NCI-H1436 (cell line): ENCODE data around the gene TAF12.
"Not testable (repeated sequence)": the region's sequence is repeated elsewhere in the genome, so short reads cannot be mapped to it uniquely, and the experiment has no call there.

Experiments used
- DNase-seq: peaks from one replicate; lab custom pipeline; 2025; lab: John Stamatoyannopoulos, UW

Gene TAF12

GRCh38 chr1:28581531-28582247, 61.2 kb downstream of the TAF12 start:
- DNase-seq, result peak; percentile 93

DNA sequence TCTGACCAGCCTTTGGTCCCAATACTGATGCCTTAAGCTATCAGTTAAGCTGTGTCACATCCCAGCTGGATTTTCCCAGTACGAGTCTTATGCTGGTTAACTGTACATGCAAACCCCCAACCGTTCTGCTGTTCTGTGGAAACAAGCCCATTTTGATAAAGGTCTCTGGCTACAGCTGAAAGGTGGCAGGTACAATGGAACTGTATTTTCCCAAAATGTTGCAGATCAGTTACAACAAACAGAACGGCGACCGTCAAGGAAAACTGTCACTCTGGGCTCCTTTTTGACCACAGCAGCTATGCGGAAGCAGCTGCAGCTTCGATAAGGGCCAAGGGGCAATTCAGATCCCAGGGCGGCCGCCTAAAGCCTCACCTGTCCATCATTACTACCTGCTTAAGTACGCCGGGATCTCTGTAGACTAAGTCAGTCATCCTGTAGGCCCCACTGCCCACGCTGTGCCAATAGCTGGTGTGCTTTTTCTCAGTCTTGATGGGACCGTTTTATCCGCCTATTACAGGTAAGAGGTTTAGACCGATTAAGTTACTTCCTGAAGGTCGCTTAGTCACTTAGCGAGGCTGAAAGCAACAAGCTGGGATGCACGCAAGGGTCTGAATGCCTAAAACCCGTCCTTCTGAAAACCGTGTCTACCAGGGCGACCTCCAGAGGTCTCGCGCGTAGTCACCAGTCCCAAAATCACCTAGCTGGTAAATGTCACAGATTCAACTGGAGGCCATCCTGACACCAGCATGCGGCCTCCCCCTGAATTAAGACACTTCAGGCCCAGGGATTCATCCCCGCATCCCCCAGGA, 61.9 kb downstream of the TAF12 start:
- DNase-seq, result peak; percentile 13

DNA sequence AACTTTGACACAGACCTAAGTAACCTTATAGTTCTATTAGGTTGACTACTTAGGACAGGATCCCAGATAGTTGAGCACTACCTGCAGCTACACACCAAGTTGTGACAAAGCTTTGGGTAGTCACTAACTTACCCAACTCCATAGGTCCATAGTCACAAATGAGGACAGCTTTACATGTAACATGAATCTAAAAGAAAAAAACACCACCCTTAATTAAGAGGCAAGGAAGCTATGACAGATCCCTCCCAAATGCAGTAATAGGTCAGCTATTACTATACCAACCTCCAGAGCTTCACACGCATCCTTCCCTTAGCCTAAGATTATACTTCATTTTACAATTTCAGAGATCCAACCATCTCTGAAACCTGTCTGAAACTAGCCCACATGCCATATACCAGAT, 63.5 kb downstream of the TAF12 start:
- no peak for DNase-seq

- DNase-seq, result no peak
These were observed 64.1 kb downstream of the TAF12 start for GRCh38 chr1:28578696-28579218.

- DNase-seq, result no peak
These were observed 64.9 kb downstream of the TAF12 start for GRCh38 chr1:28577738-28578536.

GRCh38 chr1:28577052-28577678, 65.7 kb downstream of the TAF12 start:
- DNase-seq, result no peak

DNA sequence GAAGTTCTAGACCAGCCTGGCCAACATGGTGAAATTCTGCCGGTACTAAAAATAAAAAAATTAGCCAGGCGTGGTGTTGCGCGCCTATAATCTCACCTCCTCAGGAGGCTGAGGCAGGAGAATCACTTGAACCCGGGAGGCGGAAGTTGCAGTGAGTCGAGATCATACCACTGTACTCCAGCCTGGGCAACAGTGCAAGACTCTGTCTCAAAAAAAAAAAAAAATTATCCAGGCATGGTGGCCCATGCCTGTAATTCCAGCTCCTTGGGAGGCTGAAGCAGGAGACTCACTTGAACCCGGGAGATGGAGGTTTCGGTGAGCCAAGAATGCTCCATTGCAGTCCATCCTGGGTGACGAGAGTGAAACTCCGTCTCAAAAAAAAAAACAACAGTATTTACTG, 69.3 kb downstream of the TAF12 start:
- DNase-seq, result no peak

DNA sequence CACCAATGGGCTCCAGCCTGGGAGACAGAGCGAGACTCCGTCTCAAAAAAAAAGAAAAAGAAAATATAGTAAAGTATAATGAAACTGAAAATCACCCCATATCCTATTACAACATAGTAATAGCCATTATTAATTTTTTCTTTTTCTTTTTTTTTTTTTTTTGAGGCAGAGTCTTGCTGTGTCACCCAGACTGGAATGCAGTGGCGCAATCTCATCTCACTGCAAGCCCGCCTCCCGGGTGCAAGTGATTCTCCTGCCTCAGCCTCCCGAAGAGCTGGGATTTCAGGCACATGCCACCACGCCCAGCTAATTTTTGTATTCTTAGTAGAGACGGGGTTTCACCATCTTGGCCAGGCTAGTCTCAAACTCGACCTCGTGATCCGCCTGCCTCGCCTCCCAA, 70.0 kb downstream of the TAF12 start:
- DNase-seq, result not testable (repeated sequence)

DNA sequence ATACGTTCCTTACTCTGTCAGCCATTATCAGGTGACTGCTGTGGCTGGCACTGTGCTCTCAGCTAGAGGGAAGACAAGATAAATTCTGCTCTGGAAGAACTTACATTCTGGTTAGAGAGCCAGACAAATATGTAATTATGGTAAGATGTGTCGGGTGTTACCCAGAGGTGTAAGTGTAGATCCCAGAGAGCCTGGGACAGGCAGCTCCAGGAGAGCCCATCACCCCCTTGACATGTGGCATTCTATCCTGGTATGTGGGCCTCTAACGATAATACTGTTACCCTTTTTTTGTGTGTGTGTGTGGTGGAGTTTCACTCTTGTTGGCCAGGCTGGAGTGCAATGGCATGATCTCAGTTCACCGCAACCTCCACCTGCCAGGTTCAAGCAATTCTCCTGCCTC, 71.0 kb downstream of the TAF12 start:
- DNase-seq, result no peak

DNA sequence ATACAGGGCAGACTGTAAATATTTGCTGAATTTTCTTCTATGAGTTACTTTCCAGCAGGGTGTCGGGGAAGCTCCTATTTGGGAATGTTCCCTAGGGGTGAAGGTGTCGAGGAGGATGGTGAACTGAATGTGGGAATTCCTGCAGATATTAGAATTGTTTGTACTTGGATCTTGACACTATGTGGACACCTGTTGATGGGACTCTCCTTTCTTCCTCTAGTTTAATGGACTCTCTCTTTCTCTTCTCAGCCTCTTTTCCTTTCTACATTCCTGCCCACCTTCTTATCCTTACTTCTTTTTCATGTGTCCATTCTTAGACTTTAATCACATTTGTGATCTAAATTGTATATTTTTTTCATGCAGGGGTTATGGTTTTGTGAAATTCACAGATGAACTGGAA, 75.9 kb downstream of the TAF12 start:
- no peak for DNase-seq

DNA sequence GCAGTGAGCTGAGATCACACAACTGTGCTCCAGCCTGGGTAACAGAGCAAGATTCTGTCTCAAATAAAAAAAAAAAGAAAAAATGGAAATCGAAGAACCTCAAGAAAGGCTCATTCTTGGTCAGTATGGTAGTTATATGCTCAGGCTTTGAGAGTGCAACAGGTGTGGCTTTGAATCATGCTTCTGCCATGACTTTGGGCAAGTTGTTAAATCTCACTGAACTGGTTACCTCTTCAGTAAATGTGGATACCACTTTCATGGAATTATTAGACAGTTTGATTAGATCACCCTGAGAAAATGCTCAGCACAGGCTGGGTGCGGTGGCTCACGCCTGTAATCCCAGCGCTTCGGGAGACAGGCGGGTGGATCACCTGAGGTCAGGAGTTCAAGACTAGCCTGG, 77.1 kb downstream of the TAF12 start:
- no peak for DNase-seq

DNA sequence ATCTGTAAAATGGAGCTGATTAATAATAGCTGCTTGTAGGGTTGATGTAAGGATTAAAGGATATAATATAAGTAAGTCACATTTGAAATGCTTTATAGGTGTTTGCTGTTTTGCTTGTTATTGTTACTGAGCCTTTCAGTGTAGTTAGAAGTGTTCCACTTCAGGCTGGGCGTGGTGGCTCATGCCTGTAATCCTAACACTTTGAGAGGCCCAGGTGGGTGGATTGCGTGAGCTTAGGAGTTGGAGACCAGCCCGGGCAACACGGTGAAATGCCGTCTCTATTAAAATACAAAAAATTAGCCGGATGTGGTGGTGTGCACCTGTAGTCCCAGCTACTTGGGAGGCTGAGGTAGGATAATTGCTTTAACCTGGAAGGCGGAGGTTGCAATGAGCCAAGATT, 77.8 kb downstream of the TAF12 start:
- DNase-seq, result no peak

DNA sequence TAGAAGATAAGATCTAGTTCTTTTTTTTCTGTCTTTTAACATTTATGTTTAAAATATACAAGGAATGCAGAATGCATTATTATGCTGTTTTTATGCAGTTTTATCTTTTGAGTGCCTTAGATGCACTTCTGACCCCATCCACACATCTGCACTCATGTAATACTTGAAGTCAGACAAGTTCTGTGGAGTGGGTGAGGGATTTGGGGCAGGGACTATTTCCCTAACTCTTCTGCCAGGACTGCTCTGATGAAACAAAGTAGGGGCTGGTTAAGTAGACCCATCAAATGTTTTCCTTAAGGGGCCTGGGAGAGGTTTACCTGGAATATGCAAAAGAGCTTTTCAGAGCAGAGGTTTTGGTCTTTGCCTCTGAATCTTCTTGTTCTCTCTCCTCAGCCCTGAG, 78.6 kb downstream of the TAF12 start:
- DNase-seq, result no peak

GRCh38 chr1:28560886-28561285, 82.0 kb downstream of the TAF12 start:
- DNase-seq, result no peak
